Measurements from ENCODE around the gene ERVFRD-1. TPM values are rescaled to one million over a fixed set of nuclear protein-coding genes. Genes with fewer than 3 reads are reported as not detected.
A peak's percentile ranks its signal among the peaks of the same experiment; 100 is the strongest.

ERVFRD-1 gene
- total and polyA plus RNA-seq, 2 of the 13 experiments (the other 11 are each of a cell fraction or from before 2014, with no cell fraction given) = not detected

- TF ChIP-seq AFF4 (CRISPR knock-in tag; IDR thresholded peaks at IDR 0.05) = peak; percentile 37; the same call in 1 of the 2 replicates
- peak; percentile 93; the same call in 1 of the 2 replicates for TF ChIP-seq ZFP41 (CRISPR knock-in tag; IDR thresholded peaks at IDR 0.05; ENCODE audit: borderline replicate concordance)
- TF ChIP-seq ZNF256 (CRISPR knock-in tag; conservative IDR thresholded peaks at IDR 0.05) = no peak; the same call in 1 of the 2 replicates
- TF ChIP-seq JUN (CRISPR knock-in tag; IDR thresholded peaks at IDR 0.05) = peak; percentile 77; the same call in 1 of the 2 replicates
- TF ChIP-seq FLYWCH1 (CRISPR knock-in tag; IDR thresholded peaks at IDR 0.05) = peak; percentile 74; the same call in 1 of the 2 replicates
- TF ChIP-seq, protein P1, sequence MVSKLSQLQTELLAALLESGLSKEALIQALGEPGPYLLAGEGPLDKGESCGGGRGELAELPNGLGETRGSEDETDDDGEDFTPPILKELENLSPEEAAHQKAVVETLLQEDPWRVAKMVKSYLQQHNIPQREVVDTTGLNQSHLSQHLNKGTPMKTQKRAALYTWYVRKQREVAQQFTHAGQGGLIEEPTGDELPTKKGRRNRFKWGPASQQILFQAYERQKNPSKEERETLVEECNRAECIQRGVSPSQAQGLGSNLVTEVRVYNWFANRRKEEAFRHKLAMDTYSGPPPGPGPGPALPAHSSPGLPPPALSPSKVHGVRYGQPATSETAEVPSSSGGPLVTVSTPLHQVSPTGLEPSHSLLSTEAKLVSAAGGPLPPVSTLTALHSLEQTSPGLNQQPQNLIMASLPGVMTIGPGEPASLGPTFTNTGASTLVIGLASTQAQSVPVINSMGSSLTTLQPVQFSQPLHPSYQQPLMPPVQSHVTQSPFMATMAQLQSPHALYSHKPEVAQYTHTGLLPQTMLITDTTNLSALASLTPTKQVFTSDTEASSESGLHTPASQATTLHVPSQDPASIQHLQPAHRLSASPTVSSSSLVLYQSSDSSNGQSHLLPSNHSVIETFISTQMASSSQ (IDR thresholded peaks at IDR 0.05; ENCODE audit: low read depth) = no peak
- TF ChIP-seq, protein P1 (CRISPR knock-in tag; IDR thresholded peaks at IDR 0.05; ENCODE audit: borderline replicate concordance) = peak; percentile 55; the same call in 1 of the 2 replicates
- TF ChIP-seq GFI1 (CRISPR knock-in tag; IDR thresholded peaks at IDR 0.05; ENCODE audit: borderline replicate concordance) = peak; percentile 81; the same call in 1 of the 2 replicates
- TF ChIP-seq ZNF547 (CRISPR knock-in tag; IDR thresholded peaks at IDR 0.05) = peak; percentile 78
- no peak for TF ChIP-seq NR3C1 (CRISPR knock-in tag; IDR thresholded peaks at IDR 0.05)
- TF ChIP-seq NAIF1 (CRISPR knock-in tag; IDR thresholded peaks at IDR 0.05; ENCODE audit: borderline replicate concordance) = peak; percentile 70; the same call in 1 of the 2 replicates
- peak; percentile 78 for TF ChIP-seq GATAD2A (CRISPR knock-in tag; IDR thresholded peaks at IDR 0.05)
- no peak; the same call in 1 of the 2 replicates for TF ChIP-seq ZNF431 (CRISPR knock-in tag; IDR thresholded peaks at IDR 0.05; ENCODE audit: borderline replicate concordance, low read depth)
- peak; percentile 95 for TF ChIP-seq ZNF446 (CRISPR knock-in tag; IDR thresholded peaks at IDR 0.05)
- TF ChIP-seq, protein P2, sequence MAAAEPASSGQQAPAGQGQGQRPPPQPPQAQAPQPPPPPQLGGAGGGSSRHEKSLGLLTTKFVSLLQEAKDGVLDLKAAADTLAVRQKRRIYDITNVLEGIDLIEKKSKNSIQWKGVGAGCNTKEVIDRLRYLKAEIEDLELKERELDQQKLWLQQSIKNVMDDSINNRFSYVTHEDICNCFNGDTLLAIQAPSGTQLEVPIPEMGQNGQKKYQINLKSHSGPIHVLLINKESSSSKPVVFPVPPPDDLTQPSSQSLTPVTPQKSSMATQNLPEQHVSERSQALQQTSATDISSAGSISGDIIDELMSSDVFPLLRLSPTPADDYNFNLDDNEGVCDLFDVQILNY (CRISPR knock-in tag; conservative IDR thresholded peaks at IDR 0.05) = peak; percentile 89; the same call in 1 of the 2 replicates
- peak; percentile 79; the same call in 1 of the 2 replicates for TF ChIP-seq MIER3 (CRISPR knock-in tag; IDR thresholded peaks at IDR 0.05; ENCODE audit: borderline replicate concordance)
- TF ChIP-seq, protein P3, sequence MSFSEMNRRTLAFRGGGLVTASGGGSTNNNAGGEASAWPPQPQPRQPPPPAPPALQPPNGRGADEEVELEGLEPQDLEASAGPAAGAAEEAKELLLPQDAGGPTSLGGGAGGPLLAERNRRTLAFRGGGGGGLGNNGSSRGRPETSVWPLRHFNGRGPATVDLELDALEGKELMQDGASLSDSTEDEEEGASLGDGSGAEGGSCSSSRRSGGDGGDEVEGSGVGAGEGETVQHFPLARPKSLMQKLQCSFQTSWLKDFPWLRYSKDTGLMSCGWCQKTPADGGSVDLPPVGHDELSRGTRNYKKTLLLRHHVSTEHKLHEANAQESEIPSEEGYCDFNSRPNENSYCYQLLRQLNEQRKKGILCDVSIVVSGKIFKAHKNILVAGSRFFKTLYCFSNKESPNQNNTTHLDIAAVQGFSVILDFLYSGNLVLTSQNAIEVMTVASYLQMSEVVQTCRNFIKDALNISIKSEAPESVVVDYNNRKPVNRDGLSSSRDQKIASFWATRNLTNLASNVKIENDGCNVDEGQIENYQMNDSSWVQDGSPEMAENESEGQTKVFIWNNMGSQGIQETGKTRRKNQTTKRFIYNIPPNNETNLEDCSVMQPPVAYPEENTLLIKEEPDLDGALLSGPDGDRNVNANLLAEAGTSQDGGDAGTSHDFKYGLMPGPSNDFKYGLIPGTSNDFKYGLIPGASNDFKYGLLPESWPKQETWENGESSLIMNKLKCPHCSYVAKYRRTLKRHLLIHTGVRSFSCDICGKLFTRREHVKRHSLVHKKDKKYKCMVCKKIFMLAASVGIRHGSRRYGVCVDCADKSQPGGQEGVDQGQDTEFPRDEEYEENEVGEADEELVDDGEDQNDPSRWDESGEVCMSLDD (CRISPR knock-in tag; IDR thresholded peaks at IDR 0.05; ENCODE audit: borderline replicate concordance) = peak; percentile 78; the same call in 1 of the 2 replicates
Measured at GRCh38 chr6:11093626-11094410, 17.7 kb downstream of the ERVFRD-1 start, which contains the start of gene SMIM13 (continued).

All from HepG2 (cell line).